Activated T-cell treated with anti-CD3 and anti-CD28 coated beads, Interleukin-2, amount 50 U/mL, for 1 hour (primary cell): ENCODE measurements around the gene PDGFD.

Experiments used
- DNase-seq: peaks from one replicate; pipeline ENCODE4 v3.0.0-alpha.2; 2020

The PDGFD gene

GRCh38 chr11:103994094-103994493 lies 169.9 kb downstream of the PDGFD start:
- DNase-seq, result no peak

- DNase-seq, result no peak
Measured at GRCh38 chr11:103993507-103993906, 170.4 kb downstream of the PDGFD start.

- DNase-seq, result no peak
Measured at GRCh38 chr11:103988595-103988969, 175.4 kb downstream of the PDGFD start.

- no peak for DNase-seq
Measured at GRCh38 chr11:103987629-103988594, 176.0 kb downstream of the PDGFD start.

- no peak for DNase-seq
Measured at GRCh38 chr11:103985041-103985440, 178.9 kb downstream of the PDGFD start.

GRCh38 chr11:103980108-103980507 lies 183.8 kb downstream of the PDGFD start:
- DNase-seq, result no peak

GRCh38 chr11:103978616-103979595 lies 185.0 kb downstream of the PDGFD start:
- no peak for DNase-seq

GRCh38 chr11:103972013-103972412 lies 191.9 kb downstream of the PDGFD start:
- DNase-seq, result no peak

- DNase-seq, result no peak
Measured at GRCh38 chr11:103970701-103971249, 193.2 kb downstream of the PDGFD start.

GRCh38 chr11:103968685-103969084 lies 195.3 kb downstream of the PDGFD start:
- no peak for DNase-seq

GRCh38 chr11:103967985-103968384 lies 196.0 kb downstream of the PDGFD start:
- no peak for DNase-seq

GRCh38 chr11:103964390-103964789 lies 199.6 kb downstream of the PDGFD start:
- no peak for DNase-seq

GRCh38 chr11:103963648-103964047 lies 200.3 kb downstream of the PDGFD start:
- DNase-seq, result no peak

GRCh38 chr11:103961010-103961409 lies 202.9 kb downstream of the PDGFD start:
- DNase-seq, result no peak

GRCh38 chr11:103960108-103960507 lies 203.8 kb downstream of the PDGFD start:
- DNase-seq, result no peak

- no peak for DNase-seq
Measured at GRCh38 chr11:103959279-103959942, 204.5 kb downstream of the PDGFD start.

- DNase-seq, result no peak
Measured at GRCh38 chr11:103958475-103959215, 205.3 kb downstream of the PDGFD start.

GRCh38 chr11:103953797-103954486 lies 210.0 kb downstream of the PDGFD start:
- DNase-seq, result no peak

GRCh38 chr11:103949781-103950180 lies 214.2 kb downstream of the PDGFD start:
- DNase-seq, result no peak

- no peak for DNase-seq
Measured at GRCh38 chr11:103948187-103948763, 215.7 kb downstream of the PDGFD start.

- no peak for DNase-seq
Measured at GRCh38 chr11:103947546-103947919, 216.4 kb downstream of the PDGFD start.
